HEK293T (cell line): ENCODE measurements around the gene KIAA1191.

Experiments used
- BHLHE40 ChIP-seq: fragments of 450-650 bp; IDR thresholded peaks from 2 replicates; pipeline ENCODE4 v1.6.1; 2016; ENCODE audit warnings: mild to moderate bottlenecking, moderate library complexity, borderline replicate concordance
- ELF4 ChIP-seq: fragments of 450-650 bp; IDR thresholded peaks from 2 replicates; pipeline ENCODE4 v1.6.1; 2017; ENCODE audit warnings: antibody characterized with exemption
- FOXM1 ChIP-seq: fragments of 450-650 bp; IDR thresholded peaks from 2 replicates; pipeline ENCODE4 v1.6.1; 2017; ENCODE audit warnings: mild to moderate bottlenecking, borderline replicate concordance
- NFRKB ChIP-seq: fragments of 450-650 bp; IDR thresholded peaks from 2 replicates; pipeline ENCODE4 v1.6.1; 2016; ENCODE audit warnings: mild to moderate bottlenecking, moderate library complexity
- SP1 ChIP-seq: fragments of 450-650 bp; IDR thresholded peaks from 2 replicates; pipeline ENCODE4 v1.6.1; 2017
- SUZ12 ChIP-seq: fragments of 450-650 bp; IDR thresholded peaks from 2 replicates; pipeline ENCODE4 v1.6.1; 2016; ENCODE audit warnings: mild to moderate bottlenecking
- TF ChIP-seq, protein P1 (sequence below): fragments of 450-650 bp; IDR thresholded peaks from 2 replicates; pipeline ENCODE4 v1.6.1; 2016

DNA sequence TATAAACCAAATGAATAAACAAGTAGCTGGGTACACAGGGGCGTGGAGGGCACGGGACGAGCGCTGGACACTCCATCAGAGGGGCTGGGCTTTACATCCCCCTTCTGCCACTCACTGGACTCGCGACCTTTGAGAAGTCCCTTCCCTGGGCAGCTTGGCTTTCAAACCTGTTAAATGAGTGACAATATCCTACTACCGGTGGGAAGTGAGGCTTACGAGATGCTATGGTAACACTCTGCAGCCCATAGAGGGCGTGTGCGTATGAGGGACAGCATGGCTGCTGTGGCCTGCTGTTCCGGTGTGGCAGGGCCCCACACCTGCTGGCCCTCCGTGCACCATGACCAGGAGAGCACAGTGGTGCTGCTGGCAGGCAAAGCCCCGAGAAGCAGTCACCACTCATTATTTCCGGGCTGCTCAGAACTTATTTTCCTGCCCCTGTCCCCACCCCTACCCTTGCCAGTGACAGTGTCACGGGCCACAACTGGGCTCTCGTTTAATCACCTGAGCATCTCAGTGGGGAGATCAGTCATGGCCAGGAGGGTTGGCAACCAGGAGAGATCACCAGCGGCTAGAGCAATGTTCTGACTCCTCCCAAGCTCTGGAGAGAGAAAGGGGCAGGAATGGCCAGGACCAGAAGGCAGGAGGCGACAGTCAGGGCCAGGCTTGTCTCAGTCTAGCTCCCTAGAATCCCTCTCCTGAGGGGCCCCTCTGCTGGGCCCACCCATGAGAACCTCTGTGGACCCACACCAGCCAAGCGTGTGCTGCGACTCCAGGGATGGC is 44.3 kb upstream of the KIAA1191 start:
- no peak for TF ChIP-seq SP1
- TF ChIP-seq, protein P1, sequence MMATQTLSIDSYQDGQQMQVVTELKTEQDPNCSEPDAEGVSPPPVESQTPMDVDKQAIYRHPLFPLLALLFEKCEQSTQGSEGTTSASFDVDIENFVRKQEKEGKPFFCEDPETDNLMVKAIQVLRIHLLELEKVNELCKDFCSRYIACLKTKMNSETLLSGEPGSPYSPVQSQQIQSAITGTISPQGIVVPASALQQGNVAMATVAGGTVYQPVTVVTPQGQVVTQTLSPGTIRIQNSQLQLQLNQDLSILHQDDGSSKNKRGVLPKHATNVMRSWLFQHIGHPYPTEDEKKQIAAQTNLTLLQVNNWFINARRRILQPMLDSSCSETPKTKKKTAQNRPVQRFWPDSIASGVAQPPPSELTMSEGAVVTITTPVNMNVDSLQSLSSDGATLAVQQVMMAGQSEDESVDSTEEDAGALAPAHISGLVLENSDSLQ = no peak
- no peak for TF ChIP-seq BHLHE40
- TF ChIP-seq SUZ12 = no peak
- no peak for TF ChIP-seq ELF4
- TF ChIP-seq FOXM1 = no peak
- no peak for TF ChIP-seq NFRKB
